ENCODE results near the gene GRPEL1.

DNA sequence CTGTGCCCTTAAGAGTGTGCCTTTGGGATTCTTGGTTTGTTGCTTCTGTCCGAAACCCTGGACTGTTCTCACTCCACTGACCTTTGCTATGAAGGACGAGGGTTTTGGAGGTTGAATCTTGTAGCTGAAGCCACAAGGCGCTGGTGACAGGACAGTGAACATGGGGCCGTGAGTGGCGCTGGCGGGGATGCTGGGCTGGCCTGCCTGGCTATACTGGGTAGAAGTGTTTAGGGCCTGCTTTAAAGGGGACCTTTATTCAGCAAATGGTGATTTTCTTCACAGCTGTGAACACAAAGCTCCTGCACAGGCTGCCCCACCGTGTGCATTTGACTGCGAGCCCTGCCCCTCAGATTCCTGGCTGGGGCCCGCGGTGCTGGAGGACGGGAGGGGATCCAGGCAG is 51.8 kb downstream of the GRPEL1 start:
- TF ChIP-seq, protein P1, sequence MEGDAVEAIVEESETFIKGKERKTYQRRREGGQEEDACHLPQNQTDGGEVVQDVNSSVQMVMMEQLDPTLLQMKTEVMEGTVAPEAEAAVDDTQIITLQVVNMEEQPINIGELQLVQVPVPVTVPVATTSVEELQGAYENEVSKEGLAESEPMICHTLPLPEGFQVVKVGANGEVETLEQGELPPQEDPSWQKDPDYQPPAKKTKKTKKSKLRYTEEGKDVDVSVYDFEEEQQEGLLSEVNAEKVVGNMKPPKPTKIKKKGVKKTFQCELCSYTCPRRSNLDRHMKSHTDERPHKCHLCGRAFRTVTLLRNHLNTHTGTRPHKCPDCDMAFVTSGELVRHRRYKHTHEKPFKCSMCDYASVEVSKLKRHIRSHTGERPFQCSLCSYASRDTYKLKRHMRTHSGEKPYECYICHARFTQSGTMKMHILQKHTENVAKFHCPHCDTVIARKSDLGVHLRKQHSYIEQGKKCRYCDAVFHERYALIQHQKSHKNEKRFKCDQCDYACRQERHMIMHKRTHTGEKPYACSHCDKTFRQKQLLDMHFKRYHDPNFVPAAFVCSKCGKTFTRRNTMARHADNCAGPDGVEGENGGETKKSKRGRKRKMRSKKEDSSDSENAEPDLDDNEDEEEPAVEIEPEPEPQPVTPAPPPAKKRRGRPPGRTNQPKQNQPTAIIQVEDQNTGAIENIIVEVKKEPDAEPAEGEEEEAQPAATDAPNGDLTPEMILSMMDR (conservative IDR thresholded peaks at IDR 0.05; ENCODE audit: low read depth, low read length) = no peak
- TF ChIP-seq EZH2 (IDR thresholded peaks at IDR 0.05; ENCODE audit: borderline replicate concordance, low read depth, low read length, poor library complexity, severe bottlenecking) = no peak
